ENCODE results near the gene CASP9.
"Not testable (repeated sequence)": the region's sequence is repeated elsewhere in the genome, so short reads cannot be mapped to it uniquely, and the experiment has no call there.

The CASP9 gene

DNA sequence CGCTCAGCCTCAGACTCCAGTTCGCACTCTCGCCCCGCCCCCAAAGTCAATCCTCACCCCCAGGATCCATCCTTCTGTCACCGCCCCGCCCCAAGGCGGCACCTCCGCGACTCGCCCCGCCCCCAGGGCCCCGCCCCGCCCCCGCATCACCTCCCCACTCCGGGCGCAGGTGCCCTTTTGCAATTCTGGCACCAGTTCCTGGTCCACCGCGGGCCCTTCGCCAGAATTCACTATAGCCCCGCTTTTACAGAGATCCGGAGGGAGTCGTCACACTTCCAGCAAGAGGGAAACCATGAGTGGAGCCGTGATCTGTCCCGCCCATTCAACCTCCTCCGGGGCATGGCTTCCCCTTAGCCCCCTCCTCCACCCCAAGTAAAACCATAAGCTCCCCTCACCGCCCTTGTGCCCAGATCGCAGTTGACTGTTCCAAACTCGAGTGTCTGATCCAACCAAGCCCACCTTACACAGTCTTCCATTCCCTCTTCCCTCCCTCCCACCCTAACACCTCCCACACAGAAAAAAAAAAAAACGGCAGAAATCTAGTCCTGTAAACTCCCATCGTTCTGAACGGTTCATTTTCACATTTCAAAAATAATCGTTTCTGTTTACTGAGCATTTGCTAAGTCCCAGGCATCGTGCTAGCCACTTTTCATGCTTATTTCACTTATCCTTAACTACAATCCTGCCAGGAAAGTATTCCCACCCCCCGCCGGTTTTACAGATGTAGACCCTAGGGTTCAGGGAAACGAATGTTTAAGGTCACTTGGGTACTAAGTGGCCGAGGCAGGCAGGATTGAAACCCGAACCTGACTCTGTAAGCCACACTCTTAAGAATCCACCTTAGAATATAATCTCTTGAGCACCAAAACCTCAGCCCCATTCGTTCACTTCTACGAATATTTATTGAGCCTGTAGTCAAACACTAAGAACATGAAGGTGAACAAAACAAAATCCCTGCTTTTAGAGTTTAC lies 1.3 kb upstream of the CASP9 start:
- DNase-seq: peak; percentile 96

DNA sequence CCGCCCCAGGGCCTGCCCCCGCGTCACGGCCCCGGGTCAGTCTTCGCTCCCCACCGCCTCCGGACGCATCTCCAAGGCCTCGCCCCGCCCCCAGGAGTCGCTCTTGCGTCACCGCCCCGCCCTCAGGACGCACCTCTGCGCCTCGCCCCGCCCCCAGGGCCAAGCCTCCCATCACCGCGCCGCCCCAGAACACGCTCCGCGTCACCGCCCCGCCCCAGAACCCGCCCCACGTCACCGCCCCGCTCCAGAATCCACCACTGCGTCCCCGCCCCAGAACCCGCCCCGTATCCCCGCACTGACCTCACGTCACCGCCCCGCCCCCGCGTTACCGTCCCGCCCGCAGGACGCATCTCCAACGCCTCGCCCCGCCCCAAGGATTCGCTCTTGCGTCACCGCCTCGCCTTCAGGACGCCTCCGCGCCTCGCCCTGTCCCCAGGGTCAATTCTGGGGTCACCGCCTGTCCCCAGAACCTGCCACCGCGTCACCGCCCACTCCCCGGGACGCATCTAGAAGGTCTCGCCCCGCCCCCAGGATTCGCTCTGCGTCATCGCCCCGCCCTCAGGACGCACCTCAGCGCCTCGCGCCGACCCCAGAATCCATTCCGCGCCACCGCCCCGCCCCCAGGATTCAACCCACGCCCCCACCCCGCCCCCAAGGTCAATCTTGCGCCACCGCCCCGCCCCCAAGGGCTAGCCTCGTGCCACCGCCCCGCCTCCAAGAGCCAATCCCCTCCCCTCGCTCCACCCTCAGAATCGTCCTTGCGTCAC lies 451 bp upstream of the CASP9 start:
- DNase-seq: peak; percentile 93

GRCh38 chr1:15523104-15524020 lies 653 bp downstream of the CASP9 start:
- DNase-seq: no peak

GRCh38 chr1:15522551-15522950 lies 1.5 kb downstream of the CASP9 start:
- DNase-seq: no peak

DNA sequence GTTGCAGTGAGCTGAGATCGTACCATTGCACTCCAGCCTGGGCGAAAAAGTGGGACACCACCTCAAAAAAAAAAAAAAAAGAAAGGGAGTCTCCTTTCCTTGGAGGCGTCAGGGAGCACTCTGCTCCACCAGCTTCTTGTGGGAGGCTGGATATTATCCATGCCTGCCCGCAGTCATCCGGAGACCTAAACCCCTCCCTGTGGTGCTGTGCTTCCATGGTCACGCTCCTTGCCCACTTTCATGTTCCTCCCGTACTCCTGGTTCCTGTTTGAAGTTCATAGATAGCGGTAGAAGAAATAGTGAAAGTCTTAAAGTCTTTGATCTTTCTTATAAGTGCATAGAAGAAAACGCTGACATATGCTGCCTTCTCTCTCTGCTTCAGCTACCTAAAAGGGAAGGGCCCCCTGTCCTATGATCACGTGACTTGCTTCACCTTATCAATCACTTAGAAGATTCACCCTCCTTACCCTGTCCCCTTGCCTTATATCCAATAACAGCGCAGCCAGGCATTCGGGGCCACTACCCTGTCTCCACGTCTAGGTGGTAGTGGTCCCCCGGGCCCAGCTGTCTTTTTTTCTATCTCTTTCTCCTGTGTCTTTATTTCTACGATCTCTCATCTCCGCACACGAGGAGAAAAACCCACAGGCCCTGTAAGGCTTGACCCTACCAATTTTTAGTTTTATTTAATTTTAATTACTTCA lies 2.7 kb downstream of the CASP9 start:
- not testable (repeated sequence) for DNase-seq

- no peak for DNase-seq
Measured at GRCh38 chr1:15519625-15520024, 4.4 kb downstream of the CASP9 start.

GRCh38 chr1:15515022-15515663 lies 8.9 kb downstream of the CASP9 start:
- peak; percentile 22 for DNase-seq

DNA sequence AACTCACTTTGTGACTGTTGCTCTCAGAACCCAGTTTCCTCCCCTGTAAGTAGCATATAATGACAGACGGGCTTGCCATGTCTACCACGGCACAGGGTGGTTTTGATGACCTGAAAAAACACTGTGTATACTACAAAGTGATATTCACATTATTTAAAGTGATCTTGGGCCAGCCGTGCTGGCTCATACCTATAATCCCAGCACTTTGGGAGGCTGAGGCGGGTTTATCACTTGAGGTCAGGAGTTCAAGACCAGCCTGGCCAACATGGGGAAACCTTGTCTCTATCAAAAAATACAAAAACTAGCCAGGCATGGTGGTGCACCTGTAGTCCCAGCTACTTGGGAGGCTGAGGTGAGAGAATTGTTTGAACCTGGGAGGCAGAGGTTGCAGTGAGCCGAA lies 9.5 kb downstream of the CASP9 start:
- not testable (repeated sequence) for DNase-seq

DNA sequence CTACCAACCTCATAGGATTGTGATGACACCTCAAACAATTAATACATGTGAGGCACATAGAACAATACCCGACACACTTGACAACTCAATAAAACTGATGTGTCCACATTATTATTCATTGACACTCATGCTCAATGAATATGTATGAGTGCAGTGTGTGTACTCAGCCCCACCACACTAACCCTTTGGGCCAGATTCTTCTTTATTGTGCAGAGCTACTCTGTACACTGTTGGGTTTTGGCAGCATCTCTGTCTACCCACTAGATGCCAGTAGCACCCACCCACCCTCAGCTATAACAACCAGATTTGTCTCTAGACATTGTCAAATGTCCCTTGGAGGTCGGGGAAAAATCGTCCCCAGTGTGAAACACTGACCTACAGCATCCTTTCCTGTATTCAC lies 10.1 kb downstream of the CASP9 start:
- DNase-seq: no peak

DNA sequence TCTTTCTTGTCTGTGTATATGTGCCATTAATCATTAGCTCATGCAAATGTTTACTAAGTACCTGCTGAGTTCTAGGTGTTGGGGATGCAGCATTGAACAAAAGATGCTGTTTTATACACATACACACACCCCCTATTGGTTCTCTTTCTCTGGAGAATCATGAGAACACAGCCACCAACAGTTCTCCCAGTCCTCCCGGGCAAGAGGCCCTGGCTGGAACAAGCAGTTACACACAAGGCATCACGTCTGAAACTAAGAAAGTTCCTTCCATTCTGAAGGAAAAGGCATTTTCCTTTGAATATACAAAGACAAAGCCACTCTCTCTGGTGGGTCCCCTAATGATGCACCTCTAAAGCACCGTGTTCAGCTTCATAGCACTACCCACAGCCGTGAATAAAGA lies 10.8 kb downstream of the CASP9 start:
- DNase-seq: no peak

DNA sequence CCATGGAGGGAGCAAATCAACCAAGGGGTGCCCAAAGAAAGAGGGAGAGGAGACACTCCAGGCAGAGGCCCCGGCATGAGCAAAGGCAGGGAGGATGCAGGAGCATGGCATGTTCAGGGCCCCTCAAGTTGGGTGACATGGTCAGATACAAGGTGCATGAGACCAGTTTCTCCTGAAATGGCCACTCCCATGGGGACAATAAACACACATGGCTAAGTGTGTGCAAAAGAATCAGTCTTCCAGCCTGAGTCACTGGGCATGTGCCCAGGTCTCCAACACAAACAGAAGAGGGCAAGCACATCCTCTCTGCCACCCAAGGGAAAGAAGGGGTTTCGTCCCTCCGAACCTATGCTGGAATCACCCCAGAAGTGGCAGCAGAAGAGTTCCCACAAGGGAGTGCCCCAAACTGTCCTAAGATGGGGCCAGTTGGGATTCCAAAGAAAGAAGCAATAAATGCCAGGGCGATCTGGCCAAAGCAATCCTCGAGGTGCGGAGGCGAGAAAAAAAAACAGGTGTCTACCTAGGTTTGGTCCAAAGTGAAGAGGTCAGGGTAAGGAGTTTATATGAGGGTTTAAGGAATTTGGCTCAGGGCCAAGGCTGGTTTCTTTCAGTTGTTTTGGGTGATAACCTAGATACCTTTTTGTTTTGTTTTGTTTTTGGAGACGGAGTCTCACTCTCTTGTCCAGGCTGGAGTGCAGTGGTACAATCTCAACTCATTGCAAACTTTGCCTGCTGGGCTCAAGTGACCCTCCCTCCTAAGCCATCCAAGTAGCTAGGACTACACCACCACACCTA lies 13.2 kb downstream of the CASP9 start:
- no peak for DNase-seq

- no peak for DNase-seq
Measured at GRCh38 chr1:15509586-15509985, 14.4 kb downstream of the CASP9 start.

DNA sequence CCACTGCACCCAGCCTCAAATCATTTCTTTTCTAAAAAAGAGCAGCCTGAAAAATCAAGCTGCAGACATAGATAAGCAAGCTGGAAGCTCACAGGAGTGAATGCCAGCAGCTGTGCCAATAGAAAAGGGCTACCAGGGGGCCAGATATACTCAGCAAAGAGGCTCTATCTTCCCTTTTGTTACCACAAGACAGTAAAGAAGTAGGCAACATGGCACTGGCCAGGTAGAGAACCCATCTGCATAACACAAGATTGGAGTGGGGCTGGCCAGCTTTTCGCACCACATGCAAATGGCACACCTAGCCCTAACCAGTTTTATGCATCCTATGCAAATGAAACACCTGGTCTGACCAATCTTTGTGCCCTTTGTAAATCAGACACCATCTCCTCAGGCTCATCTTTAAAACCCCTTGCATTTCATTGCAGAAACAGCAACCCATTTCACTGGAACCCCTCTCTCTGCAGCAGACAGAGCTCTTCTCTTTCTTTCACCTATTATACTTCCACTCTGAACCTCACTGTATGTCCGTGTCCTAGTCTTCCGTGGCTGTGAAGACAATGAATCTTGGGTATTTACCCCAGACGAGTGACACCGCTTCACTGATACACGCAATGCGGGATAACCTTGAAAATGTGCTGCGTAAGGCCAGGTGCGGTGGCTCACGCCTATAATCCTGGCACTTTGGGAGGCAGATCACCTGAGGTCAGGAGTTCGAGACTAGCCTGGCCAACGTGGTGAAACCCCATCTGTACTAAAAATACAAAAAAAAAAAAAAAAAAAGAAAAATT lies 15.1 kb downstream of the CASP9 start:
- DNase-seq: peak; percentile 88

GRCh38 chr1:15507278-15507677 lies 16.7 kb downstream of the CASP9 start:
- no peak for DNase-seq

DNA sequence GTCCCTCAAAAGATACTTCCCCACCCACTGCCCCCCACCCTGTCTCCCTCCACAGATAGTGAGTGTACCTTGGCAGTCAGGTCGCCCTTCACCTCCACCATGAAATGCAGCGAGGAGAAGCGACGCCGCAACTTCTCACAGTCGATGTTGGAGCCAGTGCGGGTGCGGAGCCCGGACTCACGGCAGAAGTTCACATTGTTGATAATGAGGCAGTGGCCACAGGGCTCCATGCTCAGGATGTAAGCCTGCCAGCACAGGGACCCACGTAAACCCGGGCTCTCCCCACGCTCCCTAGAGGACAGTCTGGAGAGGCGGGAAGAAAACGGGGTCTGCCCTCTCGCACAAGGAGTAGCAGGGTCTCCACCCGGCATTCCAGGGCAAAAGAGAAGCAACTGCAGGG lies 17.2 kb downstream of the CASP9 start:
- DNase-seq: no peak

DNA sequence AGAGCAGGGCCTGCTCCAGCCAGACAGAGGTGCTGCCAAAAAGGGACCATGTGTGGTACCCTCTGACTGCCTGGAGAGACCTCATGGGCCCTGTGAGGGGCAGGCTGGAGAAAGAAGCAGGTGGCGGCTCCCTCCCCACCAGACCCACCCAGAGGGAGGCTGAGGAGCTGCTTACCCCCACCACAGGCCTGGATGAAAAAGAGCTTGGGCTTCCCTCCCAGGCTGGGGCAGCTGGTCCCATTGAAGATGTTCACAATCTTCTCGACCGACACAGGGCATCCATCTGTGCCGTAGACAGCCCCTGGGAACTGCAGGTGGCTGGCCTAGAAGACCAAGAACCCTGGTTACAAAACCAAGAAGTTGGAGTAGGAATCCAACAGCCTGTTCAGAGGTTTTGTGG lies 19.6 kb downstream of the CASP9 start:
- no peak for DNase-seq

- DNase-seq: peak; percentile 67
Measured at GRCh38 chr1:15501208-15502032, 22.6 kb downstream of the CASP9 start.

- no peak for DNase-seq
Measured at GRCh38 chr1:15500184-15501178, 23.5 kb downstream of the CASP9 start.
